IMR-90 (cell line): Measurements from ENCODE around the gene THSD7B. TPM values are rescaled to one million over a fixed set of nuclear protein-coding genes. Genes with fewer than 3 reads are reported as not detected.

Experiments
- ATAC-seq: fragments of 200-7000 bp; cut with Tn5 transposase; 2 replicates; pipeline ENCODE4 v1.9.1; 2020; ENCODE audit warnings: low read depth, mild to moderate bottlenecking, moderate library complexity
- BruUV-seq: library from RNA; stranded (reverse); fragments of 400-500 nt; replicated peaks from 2 replicates; lab custom pipeline; 2021; lab: Mats Ljungman, UMichigan
- CTCF ChIA-PET: fragments of 300-600 bp; formaldehyde crosslinking; extraction: SDS; loops from one replicate; lab custom pipeline; 2021; ENCODE audit warnings: antibody characterized with exemption; lab: Yijun Ruan, JAX
- POLR2A ChIA-PET: fragments of 300-600 bp; sonication (Branson Sonifier 250); formaldehyde crosslinking; loops from one replicate; lab custom pipeline; 2022; ENCODE audit warnings: antibody characterized with exemption; ENCODE audit not compliant: unreplicated experiment; lab: Charles Lee
- DNase-seq: peaks from one replicate; pipeline ENCODE4 v3.0.0; 2013
- H2AFZ ChIP-seq: replicated peaks from 2 replicates; pipeline ENCODE3; 2013; ENCODE audit warnings: low read length, mild to moderate bottlenecking; ENCODE audit not compliant: poor library complexity
- H2AK5ac ChIP-seq: 2 replicates; pipeline ENCODE4 v1.6.1; 2013; ENCODE audit warnings: low read depth, low read length, inconsistent platforms
- H2AK9ac ChIP-seq: replicated peaks from 2 replicates; pipeline ENCODE3; 2013; ENCODE audit warnings: mild to moderate bottlenecking, low read depth, low read length, moderate library complexity; ENCODE audit not compliant: poor library complexity
- H2BK120ac ChIP-seq: 2 replicates; pipeline ENCODE4 v1.6.1; 2013; ENCODE audit warnings: low read depth, low read length, inconsistent platforms
- H2BK15ac ChIP-seq: 3 replicates; pipeline ENCODE4 v1.6.1; 2013; ENCODE audit warnings: low read depth, low read length, inconsistent platforms
- H2BK20ac ChIP-seq: 2 replicates; pipeline ENCODE4 v1.6.1; 2013; ENCODE audit warnings: low read depth, mild to moderate bottlenecking, inconsistent platforms, low read length, moderate library complexity
- H2BK5ac ChIP-seq: 2 replicates; pipeline ENCODE4 v1.6.1; 2013; ENCODE audit warnings: mild to moderate bottlenecking, low read depth, low read length, inconsistent platforms; ENCODE audit not compliant: poor library complexity, severe bottlenecking
- H3K14ac ChIP-seq: replicated peaks from 2 replicates; pipeline ENCODE4 v1.6.1; 2013; ENCODE audit warnings: low read depth, low read length, inconsistent platforms
- H3K18ac ChIP-seq: 2 replicates; pipeline ENCODE4 v1.6.1; 2013; ENCODE audit warnings: low read depth, low read length, control low read depth
- H3K23ac ChIP-seq: 2 replicates; pipeline ENCODE4 v1.6.1; 2013; ENCODE audit warnings: low read depth, low read length, inconsistent platforms
- H3K27ac ChIP-seq: 2 replicates; pipeline ENCODE4 v1.5.1; 2013; ENCODE audit warnings: mild to moderate bottlenecking, control low read depth, low read length; ENCODE audit not compliant: insufficient read depth
- H3K27me3 ChIP-seq: 2 replicates; pipeline ENCODE4 v1.6.1; 2013; ENCODE audit warnings: low read length; ENCODE audit not compliant: control insufficient read depth, insufficient read depth
- H3K36me3 ChIP-seq: 2 replicates; pipeline ENCODE4 v1.6.1; 2013; ENCODE audit warnings: low read length, mixed read lengths; ENCODE audit not compliant: control insufficient read depth, insufficient read depth
- H3K4ac ChIP-seq: 2 replicates; pipeline ENCODE4 v1.6.1; 2013; ENCODE audit warnings: low read depth, low read length, inconsistent platforms
- H3K4me1 ChIP-seq: 2 replicates; pipeline ENCODE4 v1.6.1; 2013; ENCODE audit warnings: low read length, mixed read lengths; ENCODE audit not compliant: control insufficient read depth, insufficient read depth
- H3K4me2 ChIP-seq: 2 replicates; pipeline ENCODE4 v1.6.1; 2013; ENCODE audit warnings: low read depth, mild to moderate bottlenecking, control low read depth, low read length, moderate library complexity
- H3K4me3 ChIP-seq: 2 replicates; pipeline ENCODE4 v1.5.1; 2013; ENCODE audit warnings: low read depth, mild to moderate bottlenecking, control low read depth, low read length, moderate library complexity; ENCODE audit not compliant: insufficient read depth
- H3K56ac ChIP-seq: 2 replicates; pipeline ENCODE4 v1.6.1; 2013; ENCODE audit warnings: low read length, inconsistent platforms; ENCODE audit not compliant: insufficient read depth; ENCODE audit errors: extremely low read depth
- H3K79me1 ChIP-seq, 2 experiments: 2 replicates each; pipeline ENCODE4 v1.6.1; 2013; ENCODE audit warnings: low read length in 2 of 2, inconsistent platforms in 1 of 2, low read depth in 1 of 2
- H3K9ac ChIP-seq: 2 replicates; pipeline ENCODE4 v1.6.1; 2013; ENCODE audit warnings: low read depth, low read length, control low read depth
- H3K9me1 ChIP-seq: 2 replicates; pipeline ENCODE4 v1.6.1; 2013; ENCODE audit warnings: low read length, inconsistent platforms; ENCODE audit not compliant: insufficient read depth
- H3K9me3 ChIP-seq: 2 replicates; pipeline ENCODE4 v1.6.1; 2013; ENCODE audit warnings: low read length; ENCODE audit not compliant: control insufficient read depth, insufficient read depth
- H4K20me1 ChIP-seq: 2 replicates; pipeline ENCODE4 v1.6.1; 2013; ENCODE audit warnings: low read length, inconsistent platforms; ENCODE audit not compliant: insufficient read depth
- H4K5ac ChIP-seq: 2 replicates; pipeline ENCODE4 v1.6.1; 2013; ENCODE audit warnings: mild to moderate bottlenecking, low read depth, low read length, control low read depth
- H4K8ac ChIP-seq, 2 experiments: 2 replicates each; pipeline ENCODE4 v1.6.1; 2013; ENCODE audit warnings: low read depth in 2 of 2, low read length in 2 of 2, control low read depth in 1 of 2, inconsistent platforms in 1 of 2
- H4K91ac ChIP-seq: 2 replicates; pipeline ENCODE4 v1.6.1; 2013; ENCODE audit warnings: low read depth, low read length, inconsistent platforms; ENCODE audit not compliant: insufficient read depth
- CHD1 ChIP-seq: IDR thresholded peaks from 2 replicates; pipeline ENCODE4 v1.6.1; 2012; ENCODE audit warnings: low read depth, low read length, improper control_type of control experiment
- MAFK ChIP-seq: IDR thresholded peaks from 2 replicates; pipeline ENCODE4 v1.6.1; 2012; ENCODE audit warnings: low read depth, low read length, improper control_type of control experiment
- NFE2L2 ChIP-seq: fragments of 150-350 bp; IDR thresholded peaks from 2 replicates; pipeline ENCODE4 v1.6.1; 2016; ENCODE audit warnings: low read depth, mild to moderate bottlenecking, low read length
- WGBS, 2 experiments: methylation state at CpG; one replicate each; pipeline versions ENCODE4 v1.1.5 to v1.1.7; 2013; ENCODE audit warnings: missing lambda C conversion rate in 2 of 2; ENCODE audit not compliant: insufficient read length in 1 of 2; ENCODE audit errors: extremely low coverage in 2 of 2; 5-methylcytosine and 5-hydroxymethylcytosine counted together
- dilution Hi-C: fragments of 300-500 bp; cut with HindIII; formaldehyde crosslinking; loops from one replicate; pipeline ENCODE4 v1.14.3; 2018; ENCODE audit warnings: low sequenced_read_pairs; ENCODE audit not compliant: unreplicated experiment
- in situ Hi-C: fragments of 300-500 bp; cut with MboI; formaldehyde crosslinking; loops from 3 replicates; pipeline ENCODE4 v1.14.3; 2019; ENCODE audit warnings: low sequenced_read_pairs, inconsistent platforms, mixed read lengths
- intact Hi-C: fragments of 100-400 bp; cut with micrococcal nuclease; formaldehyde crosslinking; loops from 2 replicates; pipeline ENCODE4 v1.10.0; 2022
- polyA plus RNA-seq, 3 experiments: library from polyadenylated mRNA; depleted of rRNA; stranded (reverse); fragments of >200 nt; gene quantifications; 2 replicates each; pipeline ENCODE4 v1.2.3, GENCODE V29; 2012; ENCODE audit warnings: low replicate concordance in 1 of 3
- total RNA-seq: library from RNA; depleted of rRNA; stranded (reverse); fragments of >200 nt; gene quantifications from 2 replicates; pipeline ENCODE4 v1.2.3, GENCODE V29; 2012

The THSD7B gene
- total and polyA plus RNA-seq, 2 of the 4 experiments (the other 2 are of a cell fraction): not detected

GRCh38 chr2:136736236-136736635, 29.1 kb upstream of the THSD7B start:
- Histone ChIP-seq H4K5ac (no peak overlapping the region), H3K9me3 (peaks cover 6% of the 10 kb centered on the region), H2AK5ac (no peak overlapping the region), H4K20me1 (no peaks in the 10 kb centered on the region), H3K27ac (no peak overlapping the region), H2AFZ (no peak overlapping the region), H3K14ac (no peak overlapping the region), H3K9ac (no peak overlapping the region), H2BK5ac (no peak overlapping the region), H2BK20ac (no peak overlapping the region), H3K56ac (no peak overlapping the region), H3K79me1 (no peaks in the 10 kb centered on the region), H3K23ac (no peak overlapping the region), H2BK120ac (no peak overlapping the region), H3K4me3 (no peak overlapping the region), H2AK9ac (no peak overlapping the region), H3K4me1 (no peaks in the 10 kb centered on the region), H3K27me3 (no peaks in the 10 kb centered on the region), H3K36me3 (no peaks in the 10 kb centered on the region), H4K8ac (no peak overlapping the region), H4K91ac (no peak overlapping the region), H3K18ac (no peak overlapping the region), H2BK15ac (no peak overlapping the region), H3K9me1 (no peaks in the 10 kb centered on the region), H3K4me2 (no peak overlapping the region), H3K4ac (no peak overlapping the region)
- TF ChIP-seq CHD1: no peak
- peak; percentile 29; the same call in 1 of the 2 replicates for TF ChIP-seq MAFK
- TF ChIP-seq NFE2L2: no peak
- no CpG with 5 or more reads among the region's 3 CpGs for WGBS, 2 experiments
- no TSS peak for BruUV-seq
- ChIA-PET CTCF (no interaction called here), POLR2A (no interaction called here)
- intact Hi-C loops (no loop called here), in situ Hi-C loops (no loop called here), dilution Hi-C loops (no loop called here)
- DNase-seq (no peak), ATAC-seq (no peak)
